HepG2 (cell line): ENCODE data around the gene KLHDC1. TPM values are rescaled to one million over a fixed set of nuclear protein-coding genes. Genes with fewer than 3 reads are reported as not detected.
"Not testable (repeated sequence)": the region's sequence is repeated elsewhere in the genome, so short reads cannot be mapped to it uniquely, and the experiment has no call there.

Experiments used
- ATAC-seq: fragments of 200-7000 bp; cut with Tn5 transposase; 3 replicates; pipeline ENCODE4 v1.9.1; 2020; ENCODE audit warnings: mild to moderate bottlenecking, moderate library complexity
- BruUV-seq: library from RNA; stranded (reverse); fragments of 400-500 nt; replicated peaks from 2 replicates; lab custom pipeline; 2021; lab: Mats Ljungman, UMichigan
- CTCF ChIA-PET: fragments of 300-600 bp; formaldehyde crosslinking; extraction: SDS; loops from one replicate; lab custom pipeline; 2021; ENCODE audit warnings: low total read pairs, inconsistent platforms, low intra/inter-chr PET ratio; lab: Yijun Ruan, JAX
- POLR2A ChIA-PET: fragments of 350-600 bp; sonication (Branson Sonifier 250); formaldehyde crosslinking; loops from one replicate; lab custom pipeline; 2020; ENCODE audit warnings: antibody characterized with exemption, inconsistent platforms; lab: Yijun Ruan, JAX
- DNase-seq: peaks from one replicate; pipeline ENCODE4 v3.0.0-alpha.2; 2015; ENCODE audit warnings: low spot score
- FAIRE-seq: peaks from 3 replicates; lab custom pipeline; 2011; peaks lifted over from hg19 to GRCh38; lab: Jason Lieb, UNC
- H2AFZ ChIP-seq: one replicate; pipeline ENCODE4 v1.6.1; 2011; ENCODE audit warnings: low read length, inconsistent platforms
- H3K27ac ChIP-seq: fragments of 300-600 bp; 3 replicates; pipeline ENCODE4 v1.8.0; 2011; ENCODE audit warnings: mixed run types, mild to moderate bottlenecking, mixed read lengths, low read length, inconsistent platforms; ENCODE audit not compliant: insufficient read depth; ENCODE audit errors: extremely low read length
- H3K27me3 ChIP-seq, 2 experiments: fragments of 200-600 bp in 1 of 2; 2 replicates in 1 of 2; 3 replicates in 1 of 2; pipeline versions ENCODE4 v1.6.0 to v1.8.0; 2011; ENCODE audit warnings: low read length in 2 of 2, mild to moderate bottlenecking in 2 of 2, moderate library complexity in 2 of 2, inconsistent platforms in 1 of 2; ENCODE audit not compliant: insufficient read depth in 2 of 2, control insufficient read depth in 1 of 2
- H3K36me3 ChIP-seq, 2 experiments: fragments of 200-600 bp in 1 of 2; replicated peaks in 1 of 2; 2 replicates in 1 of 2; 3 replicates in 1 of 2; pipeline versions ENCODE4 v1.5.1 to v1.8.0; 2011; ENCODE audit warnings: low read length in 2 of 2, inconsistent platforms in 1 of 2; ENCODE audit not compliant: insufficient read depth in 2 of 2, control insufficient read depth in 1 of 2
- H3K4me1 ChIP-seq: 2 replicates; pipeline ENCODE4 v1.5.1; 2012; ENCODE audit warnings: low read length, inconsistent platforms; ENCODE audit not compliant: insufficient read depth
- H3K4me2 ChIP-seq: 2 replicates; pipeline ENCODE4 v1.6.0; 2011; ENCODE audit warnings: low read depth, low read length, inconsistent platforms
- H3K4me3 ChIP-seq, 3 experiments: fragments of 200-600 bp in 1 of 3; sonication (generic), shearing (Covaris generic) in 1 of 3; replicated peaks in 1 of 3; 2 replicates each; pipeline ENCODE4 v1.5.1; 2011 to 2016; ENCODE audit warnings: low read length in 3 of 3, inconsistent platforms in 2 of 3, low read depth in 2 of 3, mild to moderate bottlenecking in 2 of 3, control low read depth in 1 of 3, mixed read lengths in 1 of 3; ENCODE audit not compliant: insufficient read depth in 1 of 3
- H3K79me2 ChIP-seq: one replicate; pipeline ENCODE4 v1.6.1; 2011; ENCODE audit warnings: low read length, inconsistent platforms; ENCODE audit not compliant: insufficient read depth
- H3K9ac ChIP-seq: 2 replicates; pipeline ENCODE4 v1.6.0; 2011; ENCODE audit warnings: mild to moderate bottlenecking, low read depth, low read length, inconsistent platforms; ENCODE audit not compliant: insufficient read depth
- H3K9me3 ChIP-seq: 2 replicates; pipeline ENCODE4 v1.5.1; 2012; ENCODE audit warnings: mild to moderate bottlenecking, low read length
- H4K20me1 ChIP-seq: 2 replicates; pipeline ENCODE4 v1.6.0; 2011; ENCODE audit warnings: inconsistent platforms, mild to moderate bottlenecking, low read length, moderate library complexity; ENCODE audit not compliant: insufficient read depth
- BCL6 ChIP-seq: IDR thresholded peaks from 2 replicates; pipeline ENCODE4 v1.6.1; 2016; ENCODE audit warnings: missing genetic modification reagents, missing compliant biosample characterization
- HNF4A ChIP-seq: sonication (generic); formaldehyde crosslinking; IDR thresholded peaks from 2 replicates; pipeline ENCODE4 v1.4.0; 2020; ENCODE audit warnings: missing genetic modification reagents
- NR2F6 ChIP-seq, 2 experiments: IDR thresholded peaks; 2 replicates each; pipeline ENCODE4 v1.6.1; 2016; ENCODE audit warnings: antibody characterized with exemption in 1 of 2, mild to moderate bottlenecking in 1 of 2
- RARA ChIP-seq: IDR thresholded peaks from 2 replicates; pipeline ENCODE4 v1.6.1; 2016; ENCODE audit warnings: missing genetic modification reagents, missing compliant biosample characterization
- ZMYM2 ChIP-seq: sonication (generic); formaldehyde crosslinking; IDR thresholded peaks from 2 replicates; pipeline ENCODE4 v1.8.0; 2022; ENCODE audit warnings: mild to moderate bottlenecking, missing genetic modification reagents
- ZNF460 ChIP-seq: sonication (generic); formaldehyde crosslinking; IDR thresholded peaks from 2 replicates; pipeline ENCODE4 v1.5.1; 2020; ENCODE audit warnings: missing genetic modification reagents, mild to moderate bottlenecking, borderline replicate concordance
- WGBS: methylation state at CpG from one replicate; pipeline ENCODE4 v1.1.6; 2017; ENCODE audit warnings: low lambda C conversion rate; 5-methylcytosine and 5-hydroxymethylcytosine counted together
- in situ Hi-C: cut with HindIII; loops from 2 replicates; pipeline ENCODE4 v1.10.0; 2017; ENCODE audit warnings: low pct_unique_long_range_greater_than_20kb; ENCODE audit not compliant: extremely low pct_ligation_motif_present
- intact Hi-C: fragments of 100-400 bp; cut with micrococcal nuclease; formaldehyde crosslinking; loops from one replicate; pipeline ENCODE4 v1.10.0; 2022; ENCODE audit not compliant: unreplicated experiment
- polyA plus RNA-seq, 8 experiments: library from polyadenylated mRNA; depleted of rRNA in 3 of 8; stranded (reverse) in 7 of 8; unstranded in 1 of 8; fragments of >200 nt; fragmentation: Illumina TruSeq in 4 of 8; extraction: Trizol in 4 of 8; gene quantifications; 2 replicates each; pipeline versions ENCODE4 v1.2.1 to v1.2.3, GENCODE V29; 2011 to 2016; ENCODE audit warnings: low read depth in 4 of 8, missing spikeins in 1 of 8, mixed read lengths in 1 of 8; ENCODE audit not compliant: insufficient read depth in 1 of 8
- total RNA-seq, 5 experiments: library from RNA; depleted of rRNA; stranded (reverse); fragments of >200 nt; fragmentation: Illumina TruSeq; extraction: Trizol; gene quantifications; 2 replicates each; pipeline ENCODE4 v1.2.3, GENCODE V29; 2016; ENCODE audit warnings: low read depth in 1 of 5

KLHDC1 gene
- total and polyA plus RNA-seq, 2 of the 13 experiments (the other 11 are each of a cell fraction or from before 2014, with no cell fraction given) = 0.11 TPM; not detected in 1

- peaks cover 18% of the 10 kb centered on the region for H3K4me1 ChIP-seq
- H3K4me3 ChIP-seq, H3K27me3 ChIP-seq, H3K36me3 ChIP-seq, ATAC-seq, in situ Hi-C loops, H3K4me2 ChIP-seq, H3K9me3 ChIP-seq, intact Hi-C loops, CTCF ChIA-PET, H3K27ac ChIP-seq, H3K9ac ChIP-seq, H4K20me1 ChIP-seq, DNase-seq, FAIRE-seq, H3K79me2 ChIP-seq, H2AFZ ChIP-seq, BruUV-seq: not testable (repeated sequence)
- peak; percentile 72; the same call in 1 of the 2 replicates for TF ChIP-seq ZNF460 (CRISPR knock-in tag)
- peak; percentile 20; the same call in 1 of the 2 replicates for TF ChIP-seq NR2F6 (IDR thresholded peaks at IDR 0.05)
- TF ChIP-seq NR2F6 (CRISPR knock-in tag; IDR thresholded peaks at IDR 0.05) = 0 out of 2 replicates have a peak, but pooled peaks have one; percentile 12
- TF ChIP-seq ZMYM2 (CRISPR knock-in tag) = 0 out of 2 replicates have a peak, but pooled peaks have one; percentile 19
- 0 out of 2 replicates have a peak, but pooled peaks have one; percentile 14 for TF ChIP-seq HNF4A (CRISPR knock-in tag)
- peak; percentile 79 for TF ChIP-seq BCL6
- TF ChIP-seq RARA (CRISPR knock-in tag) = peak; percentile 54; the same call in 1 of the 2 replicates
- POLR2A ChIA-PET = interaction anchor here (0.6 kb wide), 1 partner anchor 69 kb away, joined by 3 read pairs; no protein-coding TSS in a partner anchor
- 18% methylated on average over 4 of the region's 4 CpGs for WGBS
Measured at GRCh38 chr14:49704471-49704870, 11.6 kb downstream of the KLHDC1 start.

- POLR2A ChIA-PET, ATAC-seq, H3K4me2 ChIP-seq, H3K9ac ChIP-seq, FAIRE-seq, H3K9me3 ChIP-seq, H3K79me2 ChIP-seq, H3K36me3 ChIP-seq, H2AFZ ChIP-seq, DNase-seq, BruUV-seq, H3K4me3 ChIP-seq, CTCF ChIA-PET, H3K27me3 ChIP-seq, H4K20me1 ChIP-seq, intact Hi-C loops, H3K27ac ChIP-seq, in situ Hi-C loops, H3K4me1 ChIP-seq: not testable (repeated sequence)
- WGBS = 80% methylated on average over 11 of the region's 11 CpGs
Measured at GRCh38 chr14:49710993-49711392, 18.1 kb downstream of the KLHDC1 start.
